Cardiac fibroblast (primary cell): ENCODE measurements around the gene TACR1.
A peak's percentile ranks its signal among the peaks of the same experiment; 100 is the strongest.
"Not testable (repeated sequence)": the region's sequence is repeated elsewhere in the genome, so short reads cannot be mapped to it uniquely, and the experiment has no call there.

Source experiments
- DNase-seq, 2 donors: peaks; one replicate each; pipeline versions ENCODE4 v3.0.0 to v3.0.0-alpha.2; 2010; ENCODE audit warnings: low read depth in 2 of 2
- H3K4me3 ChIP-seq, 2 donors: replicated peaks in 1 of 2; 1 replicate in 1 of 2; 2 replicates in 1 of 2; pipeline ENCODE4 v1.5.1; 2011; ENCODE audit warnings: low read depth in 2 of 2, low read length in 2 of 2, mild to moderate bottlenecking in 2 of 2, moderate library complexity in 1 of 2
- TF ChIP-seq, protein P1 (sequence below): IDR thresholded peaks from one replicate; pipeline ENCODE4 v1.5.1; 2011; ENCODE audit warnings: low read depth, mild to moderate bottlenecking, low read length, inconsistent platforms

Gene TACR1

DNA sequence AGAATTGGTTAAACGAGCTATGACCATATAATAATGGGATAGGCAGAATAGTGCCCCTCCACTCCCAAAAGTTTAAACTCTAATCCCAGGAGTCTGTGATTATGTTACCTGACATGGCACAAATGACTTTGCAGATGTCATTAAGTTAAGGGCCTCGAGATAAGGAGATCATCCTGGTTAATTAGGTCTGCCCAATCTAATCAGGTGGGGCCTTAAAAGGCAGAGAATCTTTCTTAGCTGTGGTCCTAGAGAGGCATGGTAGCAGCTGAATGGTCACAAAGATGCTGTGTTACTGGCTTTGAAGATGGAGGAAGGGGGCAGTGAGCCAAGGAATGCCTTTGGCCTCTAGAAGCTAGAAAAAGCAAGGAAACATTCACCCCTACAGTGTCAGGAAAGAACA lies 31.1 kb downstream of the TACR1 start:
- TF ChIP-seq, protein P1, sequence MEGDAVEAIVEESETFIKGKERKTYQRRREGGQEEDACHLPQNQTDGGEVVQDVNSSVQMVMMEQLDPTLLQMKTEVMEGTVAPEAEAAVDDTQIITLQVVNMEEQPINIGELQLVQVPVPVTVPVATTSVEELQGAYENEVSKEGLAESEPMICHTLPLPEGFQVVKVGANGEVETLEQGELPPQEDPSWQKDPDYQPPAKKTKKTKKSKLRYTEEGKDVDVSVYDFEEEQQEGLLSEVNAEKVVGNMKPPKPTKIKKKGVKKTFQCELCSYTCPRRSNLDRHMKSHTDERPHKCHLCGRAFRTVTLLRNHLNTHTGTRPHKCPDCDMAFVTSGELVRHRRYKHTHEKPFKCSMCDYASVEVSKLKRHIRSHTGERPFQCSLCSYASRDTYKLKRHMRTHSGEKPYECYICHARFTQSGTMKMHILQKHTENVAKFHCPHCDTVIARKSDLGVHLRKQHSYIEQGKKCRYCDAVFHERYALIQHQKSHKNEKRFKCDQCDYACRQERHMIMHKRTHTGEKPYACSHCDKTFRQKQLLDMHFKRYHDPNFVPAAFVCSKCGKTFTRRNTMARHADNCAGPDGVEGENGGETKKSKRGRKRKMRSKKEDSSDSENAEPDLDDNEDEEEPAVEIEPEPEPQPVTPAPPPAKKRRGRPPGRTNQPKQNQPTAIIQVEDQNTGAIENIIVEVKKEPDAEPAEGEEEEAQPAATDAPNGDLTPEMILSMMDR = no peak
- DNase-seq = no peak
- H3K4me3 ChIP-seq = no peak overlapping the region

DNA sequence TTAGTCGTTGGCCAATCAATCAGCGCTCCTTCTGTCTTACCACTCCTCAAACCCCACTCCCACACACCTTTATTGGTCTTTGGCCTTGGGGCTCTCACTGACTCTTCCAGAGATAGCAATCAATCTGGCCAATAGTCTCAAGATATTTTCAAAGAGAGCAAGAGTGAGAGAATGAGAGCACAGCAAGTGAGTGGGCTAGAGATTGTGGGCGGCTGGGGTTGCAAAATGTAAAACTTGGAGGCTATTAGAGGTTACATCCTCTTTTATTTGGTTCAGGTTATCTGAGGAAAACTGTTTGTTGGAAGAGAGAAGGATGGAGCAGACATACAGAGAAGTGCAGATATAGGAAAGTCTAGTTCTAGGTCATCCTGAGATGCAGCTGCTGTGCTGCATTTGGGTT lies 32.8 kb downstream of the TACR1 start:
- no peak for DNase-seq
- no peak overlapping the region for H3K4me3 ChIP-seq
- TF ChIP-seq, protein P1 = no peak

DNA sequence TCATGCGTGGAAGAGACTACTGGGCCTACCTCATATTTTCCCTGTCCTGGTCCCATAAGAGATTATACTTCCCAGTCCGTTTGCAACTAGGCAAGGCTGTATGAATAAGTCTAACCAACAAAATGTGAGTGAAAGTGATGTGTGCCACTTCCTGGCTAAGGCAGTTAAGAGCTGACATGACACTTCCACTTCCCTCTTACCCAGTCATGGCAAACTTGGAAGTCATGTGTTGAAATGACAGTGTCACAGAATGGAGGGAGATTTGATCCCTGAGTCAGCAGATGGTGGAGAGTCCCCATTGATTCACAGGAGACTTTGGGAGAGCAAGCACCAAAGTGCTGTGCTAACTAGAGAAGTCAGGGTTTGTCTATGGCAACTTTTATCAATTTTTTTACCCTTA lies 36.4 kb downstream of the TACR1 start:
- no peak overlapping the region for H3K4me3 ChIP-seq
- TF ChIP-seq, protein P1 = no peak
- DNase-seq = no peak

DNA sequence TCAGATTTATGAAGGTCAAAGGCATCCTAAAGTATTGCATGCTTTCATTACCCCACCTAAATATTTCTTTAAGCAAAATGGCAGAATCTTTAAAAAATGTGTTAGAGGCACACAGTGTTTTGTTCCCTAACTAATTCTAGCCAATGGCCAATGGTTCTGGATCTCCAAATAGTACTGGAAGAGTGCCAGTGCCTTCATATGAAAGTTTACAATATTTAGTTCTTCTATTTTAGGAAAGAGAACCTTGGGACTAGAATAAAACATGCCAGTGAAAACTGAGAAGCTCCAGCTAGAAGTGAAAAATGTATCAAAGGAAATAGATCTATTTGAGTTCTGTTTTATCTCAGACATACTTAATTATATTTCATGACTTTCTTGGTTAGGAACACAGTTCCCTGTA lies 37.1 kb downstream of the TACR1 start:
- no peak for DNase-seq
- no peak overlapping the region for H3K4me3 ChIP-seq
- TF ChIP-seq, protein P1 = no peak

DNA sequence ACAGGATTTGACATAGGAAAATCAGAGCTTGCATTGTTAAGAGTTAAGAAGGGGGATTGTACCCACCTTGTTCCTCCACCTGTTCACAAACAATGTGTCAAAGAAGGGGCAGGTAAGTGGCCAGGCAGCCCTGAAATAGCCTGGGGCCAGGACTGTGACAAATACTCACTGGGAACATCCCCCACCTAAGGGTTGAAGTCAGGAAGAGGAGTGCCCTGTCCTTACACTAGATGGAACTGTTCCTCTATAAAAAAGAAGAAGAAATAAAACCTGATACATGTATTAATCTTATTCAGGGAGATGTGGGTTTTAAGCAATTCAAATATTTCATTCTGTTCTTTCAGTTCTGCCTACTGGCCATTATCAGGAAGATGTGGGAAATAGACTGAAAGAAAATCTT lies 41.9 kb downstream of the TACR1 start:
- no peak overlapping the region for H3K4me3 ChIP-seq
- peak in 1 of 2 donors; percentile 35 for DNase-seq
- TF ChIP-seq, protein P1 = peak; percentile 9

DNA sequence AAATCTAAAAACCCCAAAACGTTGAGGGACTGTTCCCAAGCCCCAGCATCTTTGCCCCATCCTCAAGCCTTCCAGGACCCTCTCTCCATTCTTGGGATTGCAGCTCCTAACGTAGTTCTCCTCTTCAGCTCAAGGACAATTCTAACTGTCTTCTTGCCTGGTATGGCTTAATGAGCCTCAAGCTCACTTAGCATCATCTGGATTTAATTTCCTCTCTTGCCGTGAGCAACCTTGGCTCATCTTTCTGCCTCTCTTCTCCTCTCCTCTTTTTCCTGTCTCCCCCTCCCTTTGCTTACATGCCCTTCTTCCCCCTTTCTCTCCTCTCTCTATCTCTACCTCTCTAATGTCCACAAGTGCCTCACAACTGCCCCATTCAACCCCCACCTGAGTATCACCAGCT lies 44.2 kb downstream of the TACR1 start:
- TF ChIP-seq, protein P1 = no peak
- no peak for DNase-seq

DNA sequence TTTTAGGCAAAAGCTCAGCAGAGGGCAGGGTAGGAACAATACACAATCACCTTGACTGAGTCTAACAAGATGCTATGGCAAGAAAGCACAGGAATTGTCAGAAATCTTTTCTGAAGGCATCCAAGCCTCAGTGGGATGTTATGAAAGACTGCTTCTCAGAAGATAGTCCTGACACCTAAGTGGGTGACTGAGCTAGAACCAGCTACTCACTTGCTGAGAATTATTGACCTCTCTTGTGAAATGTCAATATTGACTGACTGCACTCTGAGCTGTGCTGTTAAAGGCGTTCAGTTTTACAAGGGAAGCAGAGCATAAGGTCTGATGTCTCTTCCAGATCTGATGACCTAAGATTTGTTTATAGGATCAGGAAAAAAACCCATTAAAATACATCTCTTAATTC lies 46.1 kb downstream of the TACR1 start:
- no peak overlapping the region for H3K4me3 ChIP-seq
- TF ChIP-seq, protein P1 = no peak
- DNase-seq = no peak

More for the DNA sequence above, 44.2 kb downstream of the TACR1 start:
- H3K4me3 ChIP-seq = no peak overlapping the region

DNA sequence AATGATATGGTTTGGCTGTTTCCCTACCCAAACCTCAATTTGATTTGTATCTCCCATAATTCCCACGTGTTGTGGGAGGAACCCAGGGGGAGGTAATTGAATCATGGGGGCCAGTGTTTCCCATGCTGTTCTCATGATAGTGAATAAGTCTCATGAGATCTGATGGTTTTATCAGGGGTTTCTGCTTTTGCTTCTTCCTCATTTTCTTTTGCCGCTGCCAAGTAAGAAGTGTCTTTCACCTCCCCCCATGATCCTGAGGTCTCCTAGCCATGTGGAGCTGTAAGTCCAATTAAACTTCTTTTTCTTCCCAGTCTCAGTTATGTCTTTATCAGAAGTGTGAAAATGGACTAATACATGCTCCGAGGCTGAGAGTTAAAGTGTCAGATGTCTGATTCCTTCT lies 47.1 kb downstream of the TACR1 start:
- not testable (repeated sequence) for DNase-seq

DNA sequence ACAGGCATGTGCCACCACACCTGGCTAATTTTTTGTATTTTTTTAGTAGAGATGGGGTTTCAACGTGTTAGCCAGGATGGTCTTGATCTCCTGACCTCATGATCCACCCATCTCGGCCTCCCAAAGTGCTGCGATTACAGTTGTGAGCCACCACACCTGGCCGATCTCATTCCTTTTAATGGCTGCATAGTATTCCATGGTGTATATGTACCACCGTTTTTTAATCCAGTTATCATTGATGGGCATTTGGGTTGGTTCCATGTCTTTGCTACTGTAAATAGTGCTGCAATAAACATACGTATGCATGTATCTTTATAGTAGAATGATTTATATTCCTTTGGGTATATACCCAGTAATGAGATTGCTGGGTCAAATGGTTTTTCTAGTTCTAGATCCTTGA lies 51.4 kb downstream of the TACR1 start:
- DNase-seq, H3K4me3 ChIP-seq: not testable (repeated sequence)

More for the DNA sequence above, 47.1 kb downstream of the TACR1 start:
- not testable (repeated sequence) for H3K4me3 ChIP-seq
